ENCODE results near the gene APBB1IP. TPM values are rescaled to one million over a fixed set of nuclear protein-coding genes. Genes with fewer than 3 reads are reported as not detected.
"Not testable (repeated sequence)": the region's sequence is repeated elsewhere in the genome, so short reads cannot be mapped to it uniquely, and the experiment has no call there.

Gene APBB1IP
- total RNA-seq, 4 donors from 2014 or later: 1.2 to 2.4 (median 1.9) TPM; not detected in 1

DNA sequence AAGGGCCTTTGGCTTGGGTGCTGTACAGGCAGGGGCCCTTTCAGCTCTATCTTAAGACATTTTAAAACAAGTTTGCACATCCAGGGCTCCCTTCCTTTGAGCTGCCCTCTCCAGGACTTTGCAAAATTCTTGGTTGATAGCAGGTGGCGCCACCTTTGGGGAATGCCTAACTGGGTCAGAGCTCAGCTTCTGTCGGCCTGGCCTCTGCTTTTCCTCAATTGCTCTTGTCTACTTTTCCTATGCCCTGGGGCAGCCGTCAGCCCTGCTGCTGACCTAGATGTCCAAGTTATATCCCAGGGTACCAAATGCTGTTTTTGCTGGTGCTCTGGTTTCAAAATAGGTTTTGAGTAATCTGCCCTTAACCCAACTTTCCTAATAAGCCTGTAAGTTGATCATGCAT is 65.8 kb downstream of the APBB1IP start:
- DNase-seq: no peak
- H3K27ac ChIP-seq: no peak overlapping the region

DNA sequence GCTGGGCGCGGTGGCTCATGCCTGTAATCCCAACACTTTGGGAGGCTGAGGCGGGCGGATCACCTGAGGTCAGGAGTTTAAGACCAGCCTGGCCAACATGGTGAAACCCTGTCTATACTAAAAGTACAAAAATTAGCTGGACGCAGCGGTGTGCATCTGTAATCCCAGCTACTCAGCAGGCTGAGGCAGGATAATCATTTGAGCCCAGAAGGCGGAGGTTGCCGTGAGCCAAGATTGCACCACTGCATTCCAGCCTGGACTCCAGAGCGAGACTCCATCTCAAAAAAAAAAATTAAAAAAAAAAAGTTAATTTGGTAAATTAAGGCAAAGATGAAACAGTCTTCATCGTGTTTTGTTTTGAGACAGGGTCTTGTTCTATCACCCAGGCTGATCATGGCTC is 66.3 kb downstream of the APBB1IP start:
- H3K27me3 ChIP-seq; DNase-seq; H3K27ac ChIP-seq; intact Hi-C loops (cut with DNase I; ENCODE audit: low total_unique reads); H3K4me1 ChIP-seq; H3K4me3 ChIP-seq; H3K36me3 ChIP-seq; H3K9me3 ChIP-seq: not testable (repeated sequence)

More for the DNA sequence above, 65.8 kb downstream of the APBB1IP start:
- H3K9me3 ChIP-seq: no peaks in the 10 kb centered on the region
- no peaks in the 10 kb centered on the region for H3K27me3 ChIP-seq
- intact Hi-C loops (cut with DNase I; ENCODE audit: low total_unique reads): no loop called here
- H3K4me1 ChIP-seq: no peaks in the 10 kb centered on the region
- no peak overlapping the region for H3K4me3 ChIP-seq
- no peaks in the 10 kb centered on the region for H3K36me3 ChIP-seq
- TF ChIP-seq, protein P1, sequence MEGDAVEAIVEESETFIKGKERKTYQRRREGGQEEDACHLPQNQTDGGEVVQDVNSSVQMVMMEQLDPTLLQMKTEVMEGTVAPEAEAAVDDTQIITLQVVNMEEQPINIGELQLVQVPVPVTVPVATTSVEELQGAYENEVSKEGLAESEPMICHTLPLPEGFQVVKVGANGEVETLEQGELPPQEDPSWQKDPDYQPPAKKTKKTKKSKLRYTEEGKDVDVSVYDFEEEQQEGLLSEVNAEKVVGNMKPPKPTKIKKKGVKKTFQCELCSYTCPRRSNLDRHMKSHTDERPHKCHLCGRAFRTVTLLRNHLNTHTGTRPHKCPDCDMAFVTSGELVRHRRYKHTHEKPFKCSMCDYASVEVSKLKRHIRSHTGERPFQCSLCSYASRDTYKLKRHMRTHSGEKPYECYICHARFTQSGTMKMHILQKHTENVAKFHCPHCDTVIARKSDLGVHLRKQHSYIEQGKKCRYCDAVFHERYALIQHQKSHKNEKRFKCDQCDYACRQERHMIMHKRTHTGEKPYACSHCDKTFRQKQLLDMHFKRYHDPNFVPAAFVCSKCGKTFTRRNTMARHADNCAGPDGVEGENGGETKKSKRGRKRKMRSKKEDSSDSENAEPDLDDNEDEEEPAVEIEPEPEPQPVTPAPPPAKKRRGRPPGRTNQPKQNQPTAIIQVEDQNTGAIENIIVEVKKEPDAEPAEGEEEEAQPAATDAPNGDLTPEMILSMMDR (IDR thresholded peaks at IDR 0.05): no peak
- TF ChIP-seq POLR2A (IDR thresholded peaks at IDR 0.05): no peak

DNA sequence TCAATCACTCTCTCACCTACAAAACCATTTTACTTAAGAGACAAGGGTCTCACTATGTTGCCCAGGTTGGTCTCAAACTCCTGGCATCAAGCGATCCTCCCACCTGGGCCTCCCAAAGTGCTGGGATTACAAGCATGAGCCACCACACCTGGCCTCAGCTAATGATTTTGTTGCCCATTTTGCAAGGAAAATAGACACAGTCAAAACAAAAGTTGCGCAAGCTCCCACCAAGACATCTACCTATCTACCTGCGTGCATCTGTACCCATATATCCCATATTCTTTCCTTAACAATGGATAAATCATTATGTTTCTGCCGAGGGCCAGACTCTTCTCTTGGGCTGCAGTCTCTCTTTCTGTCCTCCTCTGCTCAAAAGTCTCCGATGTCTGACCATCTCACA is 67.3 kb downstream of the APBB1IP start:
- H3K4me3 ChIP-seq: no peak overlapping the region
- no peaks in the 10 kb centered on the region for H3K9me3 ChIP-seq
- H3K27me3 ChIP-seq: no peaks in the 10 kb centered on the region
- H3K27ac ChIP-seq: no peak overlapping the region
- intact Hi-C loops (cut with DNase I; ENCODE audit: low total_unique reads): no loop called here
- no peaks in the 10 kb centered on the region for H3K4me1 ChIP-seq
- DNase-seq: no peak
- no peak for TF ChIP-seq POLR2A (IDR thresholded peaks at IDR 0.05)
- TF ChIP-seq, protein P1 (IDR thresholded peaks at IDR 0.05): no peak
- no peaks in the 10 kb centered on the region for H3K36me3 ChIP-seq

GRCh38 chr10:26506736-26507135 is 68.6 kb downstream of the APBB1IP start:
- intact Hi-C loops (cut with DNase I; ENCODE audit: low total_unique reads): no loop called here
- Histone ChIP-seq H3K9me3 (no peaks in the 10 kb centered on the region), H3K4me3 (no peak overlapping the region), H3K27ac (no peak overlapping the region), H3K27me3 (no peaks in the 10 kb centered on the region), H3K4me1 (no peaks in the 10 kb centered on the region), H3K36me3 (no peaks in the 10 kb centered on the region)
- no peak for DNase-seq
- TF ChIP-seq, protein P1 (IDR thresholded peaks at IDR 0.05): no peak
- TF ChIP-seq POLR2A (IDR thresholded peaks at IDR 0.05): no peak

GRCh38 chr10:26507441-26507840 is 69.3 kb downstream of the APBB1IP start:
- intact Hi-C loops (cut with DNase I; ENCODE audit: low total_unique reads): no loop called here
- Histone ChIP-seq H3K27me3 (no peaks in the 10 kb centered on the region), H3K27ac (no peak overlapping the region), H3K4me1 (no peaks in the 10 kb centered on the region), H3K9me3 (no peaks in the 10 kb centered on the region), H3K4me3 (no peak overlapping the region), H3K36me3 (no peaks in the 10 kb centered on the region)
- DNase-seq: no peak
- TF ChIP-seq POLR2A (IDR thresholded peaks at IDR 0.05): no peak
- TF ChIP-seq, protein P1 (IDR thresholded peaks at IDR 0.05): no peak

- intact Hi-C loops (cut with DNase I; ENCODE audit: low total_unique reads): no loop called here
- no peak overlapping the region for H3K4me3 ChIP-seq
- no peak for DNase-seq
- H3K9me3 ChIP-seq: no peaks in the 10 kb centered on the region
- no peaks in the 10 kb centered on the region for H3K4me1 ChIP-seq
- no peak overlapping the region for H3K27ac ChIP-seq
- TF ChIP-seq, protein P1 (IDR thresholded peaks at IDR 0.05): no peak
- TF ChIP-seq POLR2A (IDR thresholded peaks at IDR 0.05): no peak
- no peaks in the 10 kb centered on the region for H3K27me3 ChIP-seq
- no peaks in the 10 kb centered on the region for H3K36me3 ChIP-seq
Measured at GRCh38 chr10:26508016-26508415, 69.9 kb downstream of the APBB1IP start.

Data from uterus (tissue), 4 donors.